Ishikawa (cell line): ENCODE measurements around the gene GOLGA5.

ENCODE experiments used
- CEBPB ChIP-seq: IDR thresholded peaks from 2 replicates; pipeline ENCODE4 v1.6.1; 2012
- CREB1 ChIP-seq: IDR thresholded peaks from 2 replicates; pipeline ENCODE4 v1.6.1; 2012; ENCODE audit warnings: low read depth
- EGR1 ChIP-seq: IDR thresholded peaks from 2 replicates; pipeline ENCODE4 v1.6.1; 2012
- EP300 ChIP-seq: IDR thresholded peaks from 2 replicates; pipeline ENCODE4 v1.6.1; 2012; ENCODE audit warnings: borderline replicate concordance
- FOXM1 ChIP-seq: IDR thresholded peaks from 2 replicates; pipeline ENCODE4 v1.6.1; 2012; ENCODE audit warnings: low read depth, borderline replicate concordance
- MAX ChIP-seq: IDR thresholded peaks from 2 replicates; pipeline ENCODE4 v1.6.1; 2012
- NFIC ChIP-seq: IDR thresholded peaks from 2 replicates; pipeline ENCODE4 v1.6.1; 2012
- RAD21 ChIP-seq: IDR thresholded peaks from 2 replicates; pipeline ENCODE4 v1.6.1; 2012; ENCODE audit warnings: low read depth
- REST ChIP-seq: IDR thresholded peaks from 2 replicates; pipeline ENCODE4 v1.6.1; 2012; ENCODE audit warnings: low read depth, mild to moderate bottlenecking
- TAF1 ChIP-seq: IDR thresholded peaks from 2 replicates; pipeline ENCODE4 v1.6.1; 2012; ENCODE audit warnings: low read depth, mild to moderate bottlenecking
- TCF12 ChIP-seq: IDR thresholded peaks from 2 replicates; pipeline ENCODE4 v1.6.1; 2012; ENCODE audit warnings: low read depth
- TEAD4 ChIP-seq: IDR thresholded peaks from 2 replicates; pipeline ENCODE4 v1.6.1; 2012
- USF1 ChIP-seq: IDR thresholded peaks from 2 replicates; pipeline ENCODE4 v1.6.1; 2012
- YY1 ChIP-seq: IDR thresholded peaks from 2 replicates; pipeline ENCODE4 v1.6.1; 2012; ENCODE audit warnings: low read depth
- ZBTB7A ChIP-seq: IDR thresholded peaks from 2 replicates; pipeline ENCODE4 v1.6.1; 2012; ENCODE audit warnings: low read depth

Gene GOLGA5

GRCh38 chr14:92793709-92794546 lies at the start of gene GOLGA5:
GOLGA5 (plus strand) TSS chr14:92794305; CDS start chr14:92797438, 3,133 bp downstream.
- TF ChIP-seq MAX (peak; percentile 99), USF1 (peak; percentile 94), YY1 (no peak), CEBPB (peak; percentile 72), ZBTB7A (peak; percentile 59; the same call in 1 of the 2 replicates), TAF1 (peak; percentile 68; the same call in 1 of the 2 replicates), CREB1 (peak; percentile 63; the same call in 1 of the 2 replicates), RAD21 (no peak), TCF12 (peak; percentile 16; the same call in 1 of the 2 replicates)

GRCh38 chr14:92747701-92748258 lies 46.3 kb upstream of the GOLGA5 start:
- no peak for TF ChIP-seq TAF1
- TF ChIP-seq REST, result no peak
- TF ChIP-seq ZBTB7A, result no peak
- TF ChIP-seq RAD21, result no peak
- TF ChIP-seq YY1, result no peak
- TF ChIP-seq FOXM1, result no peak
- TF ChIP-seq TCF12, result no peak; the same call in 1 of the 2 replicates
- no peak for TF ChIP-seq NFIC
- TF ChIP-seq EGR1, result no peak
- TF ChIP-seq EP300, result no peak
- no peak for TF ChIP-seq MAX
- TF ChIP-seq CEBPB, result no peak
- TF ChIP-seq CREB1, result no peak
- no peak for TF ChIP-seq TEAD4
- TF ChIP-seq USF1, result no peak

GRCh38 chr14:92748259-92749016 lies 45.7 kb upstream of the GOLGA5 start, which contains the start of gene LGMN:
LGMN (minus strand) TSS chr14:92748627; CDS start chr14:92732786, 15,841 bp downstream.
- TF ChIP-seq TAF1, result peak; percentile 74
- TF ChIP-seq MAX, result peak; percentile 80
- TF ChIP-seq ZBTB7A, result peak; percentile 94
- 0 out of 2 replicates have a peak, but pooled peaks have one; percentile 19 for TF ChIP-seq CREB1
- no peak; the same call in 1 of the 2 replicates for TF ChIP-seq TCF12
- TF ChIP-seq TEAD4, result no peak
- TF ChIP-seq RAD21, result no peak
- TF ChIP-seq FOXM1, result no peak
- peak; percentile 68 for TF ChIP-seq YY1
- TF ChIP-seq USF1, result no peak
- TF ChIP-seq CEBPB, result no peak
- TF ChIP-seq EP300, result no peak; the same call in 1 of the 2 replicates
- peak; percentile 89 for TF ChIP-seq EGR1

GRCh38 chr14:92750994-92751400 lies 43.1 kb upstream of the GOLGA5 start:
- TF ChIP-seq RAD21 (no peak), FOXM1 (no peak), EGR1 (no peak), REST (no peak), CEBPB (no peak), TEAD4 (no peak), MAX (no peak), TCF12 (no peak)
